HG03442 (cell line): ENCODE measurements around the gene PRKAR2B.
"Not testable (repeated sequence)": the region's sequence is repeated elsewhere in the genome, so short reads cannot be mapped to it uniquely, and the experiment has no call there.

Source experiments
- ATAC-seq: cut with Tn5 transposase; IDR thresholded peaks from one replicate; pipeline ENCODE4 v1.9.1; 2021; ENCODE audit warnings: mild to moderate bottlenecking, moderate library complexity; ENCODE audit not compliant: unreplicated experiment

Gene PRKAR2B

GRCh38 chr7:107026166-107026565, 18.3 kb upstream of the PRKAR2B start:
- ATAC-seq: no peak

DNA sequence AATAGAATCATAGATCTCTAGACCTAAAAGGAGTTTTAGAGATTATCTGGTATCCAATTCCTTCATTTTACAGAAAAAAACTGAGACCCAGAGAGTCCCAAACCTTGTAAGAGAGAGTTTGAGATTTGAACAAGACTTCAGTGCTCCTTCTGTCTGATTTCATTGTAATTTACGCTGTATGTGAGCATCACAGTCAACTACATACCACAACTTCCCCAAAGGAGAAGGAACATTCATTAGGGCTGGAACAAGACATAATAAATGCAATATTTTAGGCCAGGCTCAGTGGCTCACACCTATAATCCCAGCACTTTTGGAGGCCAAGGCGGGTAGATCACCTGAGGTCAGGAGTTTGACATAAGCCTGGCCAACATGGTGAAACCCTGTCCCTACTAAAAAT, 17.3 kb upstream of the PRKAR2B start:
- ATAC-seq: no peak

DNA sequence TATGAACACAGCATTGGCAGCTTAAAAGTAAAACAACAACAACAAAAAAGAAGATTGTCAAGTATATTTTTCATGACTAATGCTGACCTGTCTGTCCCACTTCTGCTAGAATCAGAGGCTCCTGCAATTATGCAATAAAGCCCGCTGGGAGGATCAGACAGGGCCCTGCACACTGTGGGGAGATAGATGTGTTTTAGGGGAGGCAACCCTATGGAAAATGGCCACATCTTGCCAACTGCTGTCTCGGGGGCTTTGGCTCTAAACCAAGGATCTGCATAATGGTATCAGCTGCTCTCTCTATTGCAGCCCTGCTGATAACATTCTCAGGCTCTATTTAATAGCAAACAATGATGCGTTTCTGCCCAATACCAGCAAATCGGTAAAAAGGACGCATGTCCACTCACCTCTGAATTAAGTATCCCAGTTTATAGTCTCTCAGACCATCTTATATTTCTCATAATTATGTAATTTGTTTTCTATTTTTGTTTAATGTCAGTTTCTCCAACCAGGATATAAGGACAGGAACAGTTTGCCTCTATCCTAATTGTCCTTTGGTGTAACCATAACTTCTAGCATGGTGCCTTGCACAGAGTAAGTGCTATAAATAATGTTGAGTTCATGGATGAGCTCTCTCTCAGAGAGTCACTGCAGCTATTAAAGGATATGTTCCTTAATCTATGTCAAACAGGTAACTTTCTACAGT, 15.3 kb upstream of the PRKAR2B start:
- ATAC-seq: no peak

- ATAC-seq: no peak
Measured at GRCh38 chr7:107029764-107030286, 14.7 kb upstream of the PRKAR2B start.

DNA sequence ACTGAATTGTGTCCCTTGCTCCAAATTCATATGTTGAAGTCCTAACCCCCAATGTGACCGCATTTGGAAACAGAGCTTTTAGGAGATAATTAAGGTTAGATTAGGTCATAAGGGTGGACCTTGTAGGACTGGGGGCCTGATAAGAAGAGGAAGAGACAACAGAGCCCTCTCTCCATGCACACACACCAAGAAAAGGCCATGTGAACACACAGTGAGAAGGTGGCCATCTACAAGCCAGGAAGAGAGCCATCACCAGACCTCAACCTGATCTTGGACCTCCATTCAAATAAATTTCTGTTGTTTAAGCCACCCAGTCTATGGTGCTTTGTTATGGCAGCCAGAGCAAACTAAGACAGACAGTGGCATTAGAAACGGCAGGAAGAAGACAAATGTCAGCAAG, 12.5 kb upstream of the PRKAR2B start:
- ATAC-seq: no peak

- ATAC-seq: no peak
Measured at GRCh38 chr7:107032720-107033438, 11.6 kb upstream of the PRKAR2B start.

- ATAC-seq: no peak
Measured at GRCh38 chr7:107034553-107034952, 10.0 kb upstream of the PRKAR2B start.

DNA sequence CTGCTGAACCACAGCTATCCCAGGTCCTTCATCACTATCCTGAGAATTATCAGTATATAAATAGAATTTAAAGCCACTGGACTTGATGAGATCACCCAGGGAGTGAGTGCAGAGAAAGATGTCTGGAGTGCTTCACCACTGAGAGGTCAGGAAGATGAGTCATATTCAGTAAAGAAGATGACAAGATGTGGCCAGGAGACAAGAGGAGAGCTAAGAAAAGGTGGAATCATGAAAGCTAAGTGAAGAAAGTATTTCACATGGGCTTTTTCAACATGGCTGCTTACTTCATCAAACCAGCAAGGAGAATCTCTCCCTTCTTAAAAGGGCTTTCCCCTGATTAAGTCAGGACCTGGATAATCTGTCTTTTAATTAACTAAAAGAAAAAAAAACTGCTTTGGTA, 9.1 kb upstream of the PRKAR2B start:
- no peak for ATAC-seq

DNA sequence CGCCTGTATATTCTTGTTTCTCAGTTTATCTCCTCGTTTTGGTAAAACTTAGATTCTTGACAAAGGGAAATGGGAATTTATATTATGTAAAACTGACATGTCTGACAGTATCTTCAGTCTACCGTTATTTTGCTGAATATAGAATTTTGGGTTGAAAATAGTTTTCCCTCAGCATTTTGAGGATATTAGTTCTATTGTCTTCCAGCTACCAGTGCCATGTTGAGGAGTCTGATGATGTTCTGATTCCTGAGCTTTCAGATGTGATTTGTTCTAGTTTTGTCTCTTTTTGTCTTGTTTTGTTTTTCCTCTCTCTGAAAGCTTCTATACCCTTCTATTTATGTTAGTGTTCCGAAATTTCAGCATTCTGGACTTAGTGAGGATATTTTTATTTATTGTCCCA, 8.0 kb upstream of the PRKAR2B start:
- no peak for ATAC-seq

DNA sequence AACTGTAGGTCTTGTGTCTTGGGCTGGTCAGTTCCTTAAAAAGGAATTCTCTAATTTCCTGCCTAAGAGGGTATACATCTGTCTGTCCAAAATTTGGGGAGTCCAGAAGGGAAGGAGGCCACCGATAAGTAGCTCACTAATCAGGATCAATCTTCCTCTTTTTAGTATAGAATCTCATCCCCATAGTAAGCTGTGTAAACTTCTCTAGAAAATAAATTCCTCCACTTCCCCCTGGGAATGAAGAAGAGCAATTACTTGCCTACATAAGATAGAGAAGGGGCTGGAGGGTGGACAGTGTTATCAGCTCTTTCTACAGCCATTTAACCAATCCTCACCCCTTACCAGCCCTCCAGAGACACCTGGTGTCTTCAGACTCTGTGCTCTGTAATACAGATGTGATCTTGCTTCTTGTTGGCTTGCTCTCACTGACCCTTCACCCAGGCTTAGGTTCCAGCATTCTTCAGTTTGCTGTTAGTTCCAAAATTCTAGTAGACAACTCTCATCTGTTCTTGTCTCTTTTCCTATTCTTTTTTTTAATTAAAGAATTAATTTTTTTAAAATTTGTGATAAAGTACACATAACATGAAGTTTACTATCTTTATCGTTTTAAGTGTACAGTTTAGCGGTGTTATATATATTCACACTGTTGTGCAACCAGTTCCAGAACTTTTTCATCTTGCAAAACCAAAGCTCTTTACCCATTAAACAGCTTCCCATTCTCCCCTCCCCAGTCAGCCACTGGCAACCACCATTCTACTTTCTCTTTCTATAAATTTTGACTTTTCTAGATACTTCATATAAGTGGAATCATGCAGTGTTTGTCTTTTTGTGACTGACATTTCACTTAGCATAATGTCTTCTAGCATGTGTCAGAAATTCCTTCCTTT, 6.5 kb upstream of the PRKAR2B start:
- ATAC-seq: no peak

- no peak for ATAC-seq
Measured at GRCh38 chr7:107039199-107039900, 5.2 kb upstream of the PRKAR2B start.

GRCh38 chr7:107041097-107041496, 3.4 kb upstream of the PRKAR2B start:
- no peak for ATAC-seq

- ATAC-seq: not testable (repeated sequence)
Measured at GRCh38 chr7:107041764-107042163, 2.7 kb upstream of the PRKAR2B start.

GRCh38 chr7:107042326-107042910, 2.1 kb upstream of the PRKAR2B start:
- ATAC-seq: not testable (repeated sequence)

DNA sequence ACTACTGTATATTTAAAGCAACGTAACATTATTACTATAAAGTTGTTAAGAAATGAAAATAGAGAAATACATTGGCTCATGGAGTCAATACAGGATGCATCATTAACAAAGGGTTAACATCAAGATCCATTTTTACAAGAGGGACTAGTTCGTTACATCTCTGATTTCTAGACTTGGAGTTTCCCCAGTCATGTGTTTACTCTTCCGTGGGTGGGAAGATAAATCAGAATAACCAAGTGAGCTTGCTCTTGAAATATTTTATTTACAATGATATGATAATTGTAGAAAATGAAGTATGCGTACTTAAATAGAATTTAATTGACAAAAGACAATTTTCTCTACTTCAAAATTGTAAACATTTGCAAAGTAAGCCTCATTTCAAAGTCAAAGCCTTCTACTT, 1.0 kb upstream of the PRKAR2B start:
- ATAC-seq: no peak

DNA sequence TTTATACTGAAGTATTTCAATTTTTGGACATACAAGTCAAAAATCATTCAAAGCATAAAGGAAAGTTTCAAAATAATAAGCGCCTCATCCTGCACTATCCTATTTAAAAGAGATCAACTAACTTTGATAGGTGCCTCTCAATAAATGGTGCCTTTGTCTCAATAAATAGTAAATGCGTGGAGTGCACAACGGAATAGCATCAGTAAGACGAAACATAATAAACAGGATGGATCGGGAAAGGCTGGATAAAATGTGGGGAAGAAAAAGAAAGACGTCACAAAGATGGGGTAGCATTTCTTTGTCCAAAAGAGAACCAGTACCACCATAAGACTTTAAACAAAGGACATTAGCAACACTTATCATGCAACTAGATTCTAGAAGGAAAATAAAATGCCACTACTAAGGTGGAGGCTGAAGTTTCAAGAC, 571 bp upstream of the PRKAR2B start:
- no peak for ATAC-seq

DNA sequence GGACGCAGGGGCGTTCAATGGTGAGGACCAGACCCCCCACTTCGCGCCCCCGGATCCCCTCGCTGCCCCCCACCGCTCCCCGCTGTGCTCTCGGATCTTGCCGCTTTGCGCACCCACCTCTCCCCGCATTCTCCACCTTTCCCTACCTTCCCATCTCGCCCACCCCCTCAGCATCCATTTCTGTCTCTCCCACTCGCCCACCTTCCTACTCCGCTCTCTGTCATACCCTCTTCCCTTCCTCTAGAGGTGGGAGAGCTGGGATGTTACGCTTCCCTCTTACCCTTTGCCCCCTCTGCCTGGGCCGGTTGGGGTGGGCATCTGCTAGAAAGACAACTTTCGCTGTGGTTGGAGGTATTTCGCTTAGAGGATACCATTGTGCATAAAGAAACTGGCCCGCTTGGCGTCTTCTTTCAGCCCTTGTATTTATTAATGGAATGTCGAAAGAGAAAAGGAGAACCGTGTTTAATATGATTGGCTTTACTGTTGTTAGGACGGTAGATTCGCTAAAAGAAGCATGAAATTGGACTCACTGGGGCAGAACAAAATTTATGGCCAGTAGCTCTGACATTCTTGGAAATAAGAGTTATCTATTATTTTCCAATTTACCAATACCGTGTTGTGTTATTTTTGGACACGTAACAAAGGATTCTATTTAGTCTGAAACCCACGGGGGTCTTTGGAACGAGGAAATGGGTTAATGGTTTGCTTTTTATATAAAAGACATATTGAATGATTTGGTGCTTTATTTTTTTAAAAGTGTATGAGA, 873 bp downstream of the PRKAR2B start:
- no peak for ATAC-seq

DNA sequence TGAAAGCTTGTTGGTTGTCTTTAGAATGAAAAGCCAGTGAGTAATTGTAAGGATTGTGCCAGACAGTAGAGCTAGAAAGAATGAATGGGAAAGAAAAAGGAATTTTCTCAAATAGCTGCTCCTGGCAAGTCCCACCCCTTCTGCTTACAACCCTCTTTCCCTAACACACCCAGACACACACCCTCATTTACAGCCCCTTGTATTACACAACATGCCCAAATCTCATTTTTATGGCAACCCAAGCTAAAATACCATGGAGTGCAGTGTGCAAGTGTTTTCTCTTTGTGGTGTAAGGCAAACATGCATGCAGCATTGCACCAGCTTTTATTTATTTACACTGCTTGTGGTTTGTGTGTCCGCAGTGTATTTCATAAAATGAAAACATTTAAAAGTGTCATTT, 1.5 kb downstream of the PRKAR2B start:
- ATAC-seq: no peak

DNA sequence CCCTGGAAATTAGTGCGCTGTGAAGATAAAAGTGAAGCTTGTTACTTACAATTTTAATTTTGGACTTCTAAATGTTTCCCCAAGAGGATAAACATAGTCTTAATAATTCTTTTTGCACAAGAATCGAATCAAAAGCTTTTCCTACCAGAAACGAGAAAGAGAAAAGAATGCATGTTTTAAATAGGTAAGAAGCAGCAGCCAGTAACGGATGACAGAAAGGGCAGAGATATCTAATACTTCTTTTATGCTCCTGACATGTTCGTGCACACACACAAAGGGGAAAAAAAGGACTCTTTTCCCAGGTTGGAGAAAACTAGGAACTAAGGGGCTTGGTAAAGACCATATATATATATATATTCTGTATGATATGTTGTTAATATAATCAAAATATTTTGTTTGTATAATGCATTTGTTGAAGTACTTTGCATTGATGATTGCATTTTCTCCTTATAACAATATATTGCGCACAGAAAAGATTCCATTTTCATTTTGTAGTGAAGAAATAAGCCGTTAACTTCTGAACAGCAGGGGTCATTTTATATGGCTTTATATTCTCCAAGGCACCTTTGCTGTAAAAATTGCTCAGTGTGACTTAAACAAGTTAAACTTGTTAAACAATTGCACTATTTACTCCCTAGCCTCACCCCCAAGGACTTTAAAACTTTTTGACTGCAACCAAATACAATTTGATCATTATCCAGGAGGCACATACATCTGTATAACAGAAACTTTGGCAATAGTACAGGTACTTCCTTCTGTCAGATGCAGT, 2.2 kb downstream of the PRKAR2B start:
- ATAC-seq: no peak
